ENCODE data around the gene OTUB2. TPM values are rescaled to one million over a fixed set of nuclear protein-coding genes. Genes with fewer than 3 reads are reported as not detected.

The OTUB2 gene
- total and polyA plus RNA-seq, 11 donors = 0.09 to 0.60 (median 0.38) TPM

- intact Hi-C loops (cut with DNase I) = no loop called here
- Histone ChIP-seq H3K4me3 (no peak overlapping the region), H3K4me1 (no peaks in the 10 kb centered on the region), H3K27me3 (peaks cover 0 to 7% (median 0%) of the 10 kb centered on the region in 9 donors), H3K9me3 (no peaks in the 10 kb centered on the region), H3K36me3 (no peaks in the 10 kb centered on the region), H3K27ac (no peak overlapping the region)
- TF ChIP-seq POLR2A (IDR thresholded peaks at IDR 0.05) (no peak), CTCF (IDR thresholded peaks at IDR 0.05) (no peak)
- 78 to 91% (median 87%) methylated on average over 2 of the region's 2 CpGs for WGBS, 4 donors
- ATAC-seq = no peak
- DNase-seq = no peak
Observed at GRCh38 chr14:94015223-94015622, 10.9 kb upstream of the OTUB2 start.

- DNase-seq (no peak), ATAC-seq (no peak)
- intact Hi-C loops (cut with DNase I) = no loop called here
- 74 to 81% (median 78%) methylated on average over 6 to 8 of the region's 8 CpGs for WGBS, 4 donors
- TF ChIP-seq POLR2A (IDR thresholded peaks at IDR 0.05) = no peak
- TF ChIP-seq CTCF (IDR thresholded peaks at IDR 0.05) = no peak
- no peak overlapping the region for H3K27ac ChIP-seq
- H3K4me1 ChIP-seq = no peaks in the 10 kb centered on the region
- H3K4me3 ChIP-seq = no peak overlapping the region
- no peaks in the 10 kb centered on the region for H3K36me3 ChIP-seq
- H3K9me3 ChIP-seq = no peaks in the 10 kb centered on the region
- peaks cover 0 to 2% (median 0%) of the 10 kb centered on the region in 9 donors for H3K27me3 ChIP-seq
Observed at GRCh38 chr14:94016446-94016976, 9.6 kb upstream of the OTUB2 start.

- ATAC-seq = no peak
- 77 to 89% (median 80%) methylated on average over 7 to 8 of the region's 8 CpGs for WGBS, 4 donors
Observed at GRCh38 chr14:94018308-94018707, 7.8 kb upstream of the OTUB2 start.

GRCh38 chr14:94019329-94019728 is 6.8 kb upstream of the OTUB2 start:
- no peaks in the 10 kb centered on the region for H3K36me3 ChIP-seq
- no peaks in the 10 kb centered on the region for H3K9me3 ChIP-seq
- ATAC-seq (no peak), DNase-seq (no peak)
- H3K4me3 ChIP-seq = no peak overlapping the region
- no peaks in the 10 kb centered on the region for H3K4me1 ChIP-seq
- peaks cover 0 to 2% (median 0%) of the 10 kb centered on the region in 9 donors for H3K27me3 ChIP-seq
- no peak overlapping the region for H3K27ac ChIP-seq
- WGBS, 4 donors = 76 to 91% (median 86%) methylated on average over 6 of the region's 6 CpGs
- intact Hi-C loops (cut with DNase I) = no loop called here
- TF ChIP-seq CTCF (IDR thresholded peaks at IDR 0.05) (no peak), POLR2A (IDR thresholded peaks at IDR 0.05) (no peak)

More at GRCh38 chr14:94018308-94018707, 7.8 kb upstream of the OTUB2 start:
- Histone ChIP-seq H3K27ac (no peak overlapping the region), H3K27me3 (peaks cover 0 to 2% (median 0%) of the 10 kb centered on the region in 9 donors), H3K9me3 (no peaks in the 10 kb centered on the region), H3K36me3 (no peaks in the 10 kb centered on the region), H3K4me1 (no peaks in the 10 kb centered on the region), H3K4me3 (no peak overlapping the region)
- intact Hi-C loops (cut with DNase I) = no loop called here
- DNase-seq = no peak
- TF ChIP-seq CTCF (IDR thresholded peaks at IDR 0.05) (no peak), POLR2A (IDR thresholded peaks at IDR 0.05) (no peak)
